Measurements from ENCODE around the gene VWA2. TPM values are rescaled to one million over a fixed set of nuclear protein-coding genes. Genes with fewer than 3 reads are reported as not detected.

The VWA2 gene, protein sequence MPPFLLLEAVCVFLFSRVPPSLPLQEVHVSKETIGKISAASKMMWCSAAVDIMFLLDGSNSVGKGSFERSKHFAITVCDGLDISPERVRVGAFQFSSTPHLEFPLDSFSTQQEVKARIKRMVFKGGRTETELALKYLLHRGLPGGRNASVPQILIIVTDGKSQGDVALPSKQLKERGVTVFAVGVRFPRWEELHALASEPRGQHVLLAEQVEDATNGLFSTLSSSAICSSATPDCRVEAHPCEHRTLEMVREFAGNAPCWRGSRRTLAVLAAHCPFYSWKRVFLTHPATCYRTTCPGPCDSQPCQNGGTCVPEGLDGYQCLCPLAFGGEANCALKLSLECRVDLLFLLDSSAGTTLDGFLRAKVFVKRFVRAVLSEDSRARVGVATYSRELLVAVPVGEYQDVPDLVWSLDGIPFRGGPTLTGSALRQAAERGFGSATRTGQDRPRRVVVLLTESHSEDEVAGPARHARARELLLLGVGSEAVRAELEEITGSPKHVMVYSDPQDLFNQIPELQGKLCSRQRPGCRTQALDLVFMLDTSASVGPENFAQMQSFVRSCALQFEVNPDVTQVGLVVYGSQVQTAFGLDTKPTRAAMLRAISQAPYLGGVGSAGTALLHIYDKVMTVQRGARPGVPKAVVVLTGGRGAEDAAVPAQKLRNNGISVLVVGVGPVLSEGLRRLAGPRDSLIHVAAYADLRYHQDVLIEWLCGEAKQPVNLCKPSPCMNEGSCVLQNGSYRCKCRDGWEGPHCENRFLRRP
- total RNA-seq (2014; rRNA removed; shearing (Covaris generic)), result 0.21 and 0.44 TPM in 2 replicates

- no peaks in the 10 kb centered on the region for H3K36me3 ChIP-seq (replicated peaks; ENCODE audit: control insufficient read depth, insufficient read depth, low read length)
- H3K4me3 ChIP-seq (ENCODE audit: insufficient read depth, low read depth, low read length), result peak within 1 kb of the TSS; percentile 55
- peaks cover 37% of the 10 kb centered on the region for H3K27me3 ChIP-seq (ENCODE audit: control insufficient read depth, insufficient read depth, low read length)
- DNase-seq, result peak; percentile 87
Measured at GRCh38 chr10:114239117-114239993, at the start of gene VWA2. Gene VWA2 (plus strand): TSS chr10:114239254. CDS start chr10:114248714, 9,460 bp downstream.

GRCh38 chr10:114189700-114190099 is 49.4 kb upstream of the VWA2 start:
- Histone ChIP-seq H3K36me3 (replicated peaks; ENCODE audit: control insufficient read depth, insufficient read depth, low read length) (no peaks in the 10 kb centered on the region), H3K27me3 (ENCODE audit: control insufficient read depth, insufficient read depth, low read length) (no peaks in the 10 kb centered on the region), H3K4me3 (ENCODE audit: insufficient read depth, low read depth, low read length) (no peak overlapping the region)
- no peak for DNase-seq

GRCh38 chr10:114195079-114195478 is 44.0 kb upstream of the VWA2 start:
- Histone ChIP-seq H3K4me3 (ENCODE audit: insufficient read depth, low read depth, low read length) (no peak overlapping the region), H3K27me3 (ENCODE audit: control insufficient read depth, insufficient read depth, low read length) (no peaks in the 10 kb centered on the region), H3K36me3 (replicated peaks; ENCODE audit: control insufficient read depth, insufficient read depth, low read length) (no peaks in the 10 kb centered on the region)
- no peak for DNase-seq

- H3K4me3 ChIP-seq (ENCODE audit: insufficient read depth, low read depth, low read length), result no peak overlapping the region
- no peak for DNase-seq
- H3K36me3 ChIP-seq (replicated peaks; ENCODE audit: control insufficient read depth, insufficient read depth, low read length), result no peaks in the 10 kb centered on the region
- no peaks in the 10 kb centered on the region for H3K27me3 ChIP-seq (ENCODE audit: control insufficient read depth, insufficient read depth, low read length)
Measured at GRCh38 chr10:114199239-114199638, 39.8 kb upstream of the VWA2 start.

DNA sequence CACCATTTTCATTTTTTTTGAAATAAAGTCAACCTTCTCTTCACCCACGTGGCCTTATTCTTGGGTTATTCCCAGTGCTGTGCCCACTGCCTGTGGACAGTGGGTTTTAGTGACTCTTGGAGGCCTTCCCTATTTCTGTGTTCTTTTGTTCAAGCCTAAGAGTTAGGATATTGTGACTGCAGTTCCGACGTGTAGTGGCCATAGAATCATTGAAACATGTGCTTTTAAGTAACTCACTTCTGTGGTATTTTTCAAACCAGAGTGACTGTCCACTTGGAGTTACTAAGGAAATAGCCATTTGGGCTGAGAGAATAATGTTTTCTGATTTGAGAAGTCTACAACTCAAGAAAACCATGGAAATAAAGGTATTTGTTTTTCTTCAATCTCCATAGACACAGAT is 36.2 kb upstream of the VWA2 start:
- Histone ChIP-seq H3K36me3 (replicated peaks; ENCODE audit: control insufficient read depth, insufficient read depth, low read length) (no peaks in the 10 kb centered on the region), H3K4me3 (ENCODE audit: insufficient read depth, low read depth, low read length) (no peak overlapping the region), H3K27me3 (ENCODE audit: control insufficient read depth, insufficient read depth, low read length) (no peaks in the 10 kb centered on the region)
- DNase-seq, result no peak

GRCh38 chr10:114206902-114207301 is 32.2 kb upstream of the VWA2 start:
- H3K36me3 ChIP-seq (replicated peaks; ENCODE audit: control insufficient read depth, insufficient read depth, low read length), result no peaks in the 10 kb centered on the region
- no peak for DNase-seq
- no peaks in the 10 kb centered on the region for H3K27me3 ChIP-seq (ENCODE audit: control insufficient read depth, insufficient read depth, low read length)
- no peak overlapping the region for H3K4me3 ChIP-seq (ENCODE audit: insufficient read depth, low read depth, low read length)

- no peak overlapping the region for H3K4me3 ChIP-seq (ENCODE audit: insufficient read depth, low read depth, low read length)
- no peaks in the 10 kb centered on the region for H3K36me3 ChIP-seq (replicated peaks; ENCODE audit: control insufficient read depth, insufficient read depth, low read length)
- no peaks in the 10 kb centered on the region for H3K27me3 ChIP-seq (ENCODE audit: control insufficient read depth, insufficient read depth, low read length)
- DNase-seq, result no peak
Measured at GRCh38 chr10:114207349-114207748, 31.7 kb upstream of the VWA2 start.

DNA sequence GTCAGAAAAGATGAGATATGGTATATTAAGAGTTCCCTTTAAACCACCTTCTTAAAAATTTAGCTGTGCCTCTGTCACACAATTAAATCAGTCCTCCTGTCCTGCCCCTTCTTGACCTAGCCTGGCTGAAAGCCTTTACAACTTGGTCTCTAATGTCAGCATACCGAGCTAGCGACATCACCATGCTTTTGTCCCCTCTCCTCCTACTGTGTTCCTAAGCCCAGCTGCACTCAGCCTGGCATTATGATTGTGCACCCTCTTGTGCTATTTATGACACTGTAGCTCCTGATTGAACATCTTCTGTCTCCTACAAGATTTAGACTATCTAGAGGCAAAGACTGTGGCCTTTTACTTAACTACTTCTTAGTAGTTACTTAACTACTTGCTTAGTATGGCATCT is 30.7 kb upstream of the VWA2 start:
- Histone ChIP-seq H3K36me3 (replicated peaks; ENCODE audit: control insufficient read depth, insufficient read depth, low read length) (no peaks in the 10 kb centered on the region), H3K4me3 (ENCODE audit: insufficient read depth, low read depth, low read length) (no peak overlapping the region), H3K27me3 (ENCODE audit: control insufficient read depth, insufficient read depth, low read length) (no peaks in the 10 kb centered on the region)
- DNase-seq, result no peak

- DNase-seq, result no peak
- Histone ChIP-seq H3K36me3 (replicated peaks; ENCODE audit: control insufficient read depth, insufficient read depth, low read length) (no peaks in the 10 kb centered on the region), H3K27me3 (ENCODE audit: control insufficient read depth, insufficient read depth, low read length) (no peaks in the 10 kb centered on the region), H3K4me3 (ENCODE audit: insufficient read depth, low read depth, low read length) (no peak overlapping the region)
Measured at GRCh38 chr10:114212153-114212552, 26.9 kb upstream of the VWA2 start.

- Histone ChIP-seq H3K4me3 (ENCODE audit: insufficient read depth, low read depth, low read length) (no peak overlapping the region), H3K36me3 (replicated peaks; ENCODE audit: control insufficient read depth, insufficient read depth, low read length) (no peaks in the 10 kb centered on the region), H3K27me3 (ENCODE audit: control insufficient read depth, insufficient read depth, low read length) (no peaks in the 10 kb centered on the region)
- DNase-seq, result no peak
Measured at GRCh38 chr10:114215033-114215432, 24.0 kb upstream of the VWA2 start.

GRCh38 chr10:114220281-114220680 is 18.8 kb upstream of the VWA2 start:
- no peaks in the 10 kb centered on the region for H3K36me3 ChIP-seq (replicated peaks; ENCODE audit: control insufficient read depth, insufficient read depth, low read length)
- H3K4me3 ChIP-seq (ENCODE audit: insufficient read depth, low read depth, low read length), result no peak overlapping the region
- DNase-seq, result no peak
- H3K27me3 ChIP-seq (ENCODE audit: control insufficient read depth, insufficient read depth, low read length), result no peaks in the 10 kb centered on the region

DNA sequence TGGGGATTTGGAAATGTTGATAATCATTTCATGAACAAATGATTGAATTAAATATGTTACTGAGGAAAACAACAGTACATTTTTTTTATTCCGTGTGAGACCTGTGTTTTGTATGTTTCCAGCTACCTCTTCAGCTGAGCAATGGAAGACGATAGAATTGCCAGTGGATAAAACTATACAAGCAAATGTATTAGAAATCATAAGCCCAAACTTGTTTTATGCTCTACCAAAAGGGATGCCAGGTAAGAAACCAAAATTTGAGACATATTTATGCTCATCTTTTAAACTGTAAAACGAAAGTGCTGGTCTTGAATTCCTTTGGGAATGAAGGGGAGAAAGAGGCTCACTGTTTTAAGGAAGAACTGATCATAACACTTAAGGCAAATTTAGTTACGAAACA is 17.8 kb upstream of the VWA2 start:
- Histone ChIP-seq H3K27me3 (ENCODE audit: control insufficient read depth, insufficient read depth, low read length) (no peaks in the 10 kb centered on the region), H3K4me3 (ENCODE audit: insufficient read depth, low read depth, low read length) (no peak overlapping the region), H3K36me3 (replicated peaks; ENCODE audit: control insufficient read depth, insufficient read depth, low read length) (no peaks in the 10 kb centered on the region)
- DNase-seq, result no peak

- no peaks in the 10 kb centered on the region for H3K27me3 ChIP-seq (ENCODE audit: control insufficient read depth, insufficient read depth, low read length)
- no peak overlapping the region for H3K4me3 ChIP-seq (ENCODE audit: insufficient read depth, low read depth, low read length)
- DNase-seq, result no peak
- no peaks in the 10 kb centered on the region for H3K36me3 ChIP-seq (replicated peaks; ENCODE audit: control insufficient read depth, insufficient read depth, low read length)
Measured at GRCh38 chr10:114223066-114223465, 16.0 kb upstream of the VWA2 start.

DNA sequence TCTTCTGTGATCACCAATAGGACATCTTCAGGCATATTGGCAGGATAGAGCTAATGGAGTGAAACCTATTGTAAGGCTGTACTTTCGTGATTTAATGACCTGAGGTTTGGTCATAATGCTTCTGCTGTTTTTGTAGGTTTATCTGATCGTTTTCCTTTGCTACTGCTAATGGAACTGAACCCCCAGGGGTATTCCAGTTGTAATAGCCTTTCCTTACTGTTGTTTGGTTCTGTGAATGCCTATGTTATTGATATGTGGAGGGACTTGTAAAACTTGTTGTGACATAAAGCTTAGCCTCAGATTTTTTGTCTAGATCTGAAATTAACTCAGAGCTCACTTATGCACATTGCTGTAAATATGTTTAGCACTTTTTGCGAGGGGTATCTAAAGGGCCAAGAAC is 10.9 kb upstream of the VWA2 start:
- H3K4me3 ChIP-seq (ENCODE audit: insufficient read depth, low read depth, low read length), result no peak overlapping the region
- DNase-seq, result no peak
- H3K27me3 ChIP-seq (ENCODE audit: control insufficient read depth, insufficient read depth, low read length), result no peaks in the 10 kb centered on the region

More for the DNA sequence above, 10.9 kb upstream of the VWA2 start:
- H3K36me3 ChIP-seq (replicated peaks; ENCODE audit: control insufficient read depth, insufficient read depth, low read length), result no peaks in the 10 kb centered on the region
